HEK293T (cell line): Measurements from ENCODE around the gene LHX5.

Experiments
- CTCF ChIA-PET: fragments of 350-600 bp; formaldehyde crosslinking; extraction: SDS; loops from one replicate; lab custom pipeline; 2021; ENCODE audit warnings: antibody characterized with exemption, inconsistent platforms; lab: Yijun Ruan, JAX
- POLR2A ChIA-PET: fragments of 350-600 bp; formaldehyde crosslinking; extraction: SDS; loops from one replicate; lab custom pipeline; 2020; ENCODE audit warnings: antibody characterized with exemption, inconsistent platforms; lab: Yijun Ruan, JAX
- DNase-seq: peaks from one replicate; pipeline ENCODE4 v3.0.0; 2012; ENCODE audit warnings: mixed read lengths; ENCODE audit errors: extremely low spot score
- ARNT ChIP-seq: fragments of 450-650 bp; IDR thresholded peaks from 2 replicates; pipeline ENCODE4 v1.6.1; 2017; ENCODE audit warnings: mild to moderate bottlenecking
- BHLHE40 ChIP-seq: fragments of 450-650 bp; IDR thresholded peaks from 2 replicates; pipeline ENCODE4 v1.6.1; 2016; ENCODE audit warnings: mild to moderate bottlenecking, moderate library complexity, borderline replicate concordance
- CTBP1 ChIP-seq: fragments of 450-650 bp; IDR thresholded peaks from 2 replicates; pipeline ENCODE4 v1.6.1; 2016; ENCODE audit warnings: borderline replicate concordance
- ELF4 ChIP-seq: fragments of 450-650 bp; IDR thresholded peaks from 2 replicates; pipeline ENCODE4 v1.6.1; 2017; ENCODE audit warnings: antibody characterized with exemption
- FOXA1 ChIP-seq: fragments of 450-650 bp; IDR thresholded peaks from 2 replicates; pipeline ENCODE4 v1.6.1; 2016; ENCODE audit warnings: mild to moderate bottlenecking
- FOXK2 ChIP-seq: fragments of 450-650 bp; IDR thresholded peaks from 2 replicates; pipeline ENCODE4 v1.6.1; 2016; ENCODE audit warnings: mild to moderate bottlenecking
- FOXM1 ChIP-seq: fragments of 450-650 bp; IDR thresholded peaks from 2 replicates; pipeline ENCODE4 v1.6.1; 2017; ENCODE audit warnings: mild to moderate bottlenecking, borderline replicate concordance
- HDGF ChIP-seq: fragments of 450-650 bp; IDR thresholded peaks from 2 replicates; pipeline ENCODE4 v1.6.1; 2017; ENCODE audit warnings: antibody characterized with exemption, borderline replicate concordance
- L3MBTL2 ChIP-seq: fragments of 450-650 bp; conservative IDR thresholded peaks from 2 replicates; pipeline ENCODE4 v1.6.1; 2016; ENCODE audit warnings: mild to moderate bottlenecking
- LEF1 ChIP-seq: fragments of 450-650 bp; IDR thresholded peaks from 2 replicates; pipeline ENCODE4 v1.6.1; 2017; ENCODE audit warnings: mild to moderate bottlenecking, borderline replicate concordance
- NFRKB ChIP-seq: fragments of 450-650 bp; IDR thresholded peaks from 2 replicates; pipeline ENCODE4 v1.6.1; 2016; ENCODE audit warnings: mild to moderate bottlenecking, moderate library complexity
- SP1 ChIP-seq: fragments of 450-650 bp; IDR thresholded peaks from 2 replicates; pipeline ENCODE4 v1.6.1; 2017
- SUZ12 ChIP-seq: fragments of 450-650 bp; IDR thresholded peaks from 2 replicates; pipeline ENCODE4 v1.6.1; 2016; ENCODE audit warnings: mild to moderate bottlenecking
- TARDBP ChIP-seq: fragments of 450-650 bp; IDR thresholded peaks from 2 replicates; pipeline ENCODE4 v1.6.1; 2016
- ZNF384 ChIP-seq: fragments of 450-650 bp; IDR thresholded peaks from 2 replicates; pipeline ENCODE4 v1.6.1; 2016
- TF ChIP-seq, protein P1 (sequence below): fragments of 450-650 bp; IDR thresholded peaks from 2 replicates; pipeline ENCODE4 v1.6.1; 2016

Gene LHX5

DNA sequence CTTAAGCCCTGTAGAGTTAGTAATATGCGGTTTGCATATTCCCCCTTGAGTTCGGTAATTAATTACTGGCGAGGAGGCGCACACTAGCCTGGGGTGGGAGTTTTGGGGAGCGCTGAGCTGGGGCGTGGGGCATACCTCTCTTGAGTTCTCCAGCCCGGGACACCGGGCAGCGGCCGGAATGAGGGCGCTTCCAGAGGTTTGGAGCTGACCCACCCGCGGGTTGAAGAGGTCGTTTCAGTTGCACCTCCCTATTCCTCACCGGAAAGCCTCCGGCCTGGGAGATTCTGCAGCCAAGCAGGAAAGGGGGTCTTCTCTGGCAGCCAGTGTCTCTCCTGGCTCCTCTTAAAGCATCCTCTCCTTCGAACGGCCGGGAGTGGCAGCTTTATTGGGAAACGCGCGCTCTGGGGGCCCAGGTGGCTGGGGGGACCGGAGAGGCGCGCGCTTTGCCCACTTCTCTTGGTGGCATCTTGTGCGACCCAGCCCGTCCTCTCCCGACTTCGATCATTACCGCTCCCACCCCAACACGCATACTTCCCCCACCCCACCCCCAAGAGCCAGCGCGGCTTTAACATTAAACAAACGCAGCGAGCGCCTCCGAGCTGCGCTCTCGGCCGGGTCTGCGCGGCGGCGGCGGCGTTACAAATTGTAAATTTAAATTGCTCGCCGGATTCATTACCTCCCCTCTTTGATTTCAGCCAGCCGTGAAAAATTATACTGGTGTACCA lies 3.9 kb upstream of the LHX5 start:
- CTCF ChIA-PET: no interaction called here
- TF ChIP-seq BHLHE40 (no peak), ELF4 (no peak), ARNT (no peak), SUZ12 (no peak), TARDBP (no peak), L3MBTL2 (no peak), ZNF384 (no peak), FOXK2 (no peak), FOXA1 (no peak), CTBP1 (no peak), LEF1 (no peak), HDGF (no peak), SP1 (no peak), FOXM1 (no peak), NFRKB (no peak)
- TF ChIP-seq, protein P1, sequence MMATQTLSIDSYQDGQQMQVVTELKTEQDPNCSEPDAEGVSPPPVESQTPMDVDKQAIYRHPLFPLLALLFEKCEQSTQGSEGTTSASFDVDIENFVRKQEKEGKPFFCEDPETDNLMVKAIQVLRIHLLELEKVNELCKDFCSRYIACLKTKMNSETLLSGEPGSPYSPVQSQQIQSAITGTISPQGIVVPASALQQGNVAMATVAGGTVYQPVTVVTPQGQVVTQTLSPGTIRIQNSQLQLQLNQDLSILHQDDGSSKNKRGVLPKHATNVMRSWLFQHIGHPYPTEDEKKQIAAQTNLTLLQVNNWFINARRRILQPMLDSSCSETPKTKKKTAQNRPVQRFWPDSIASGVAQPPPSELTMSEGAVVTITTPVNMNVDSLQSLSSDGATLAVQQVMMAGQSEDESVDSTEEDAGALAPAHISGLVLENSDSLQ: no peak
- no peak for DNase-seq
- POLR2A ChIA-PET: no interaction called here

DNA sequence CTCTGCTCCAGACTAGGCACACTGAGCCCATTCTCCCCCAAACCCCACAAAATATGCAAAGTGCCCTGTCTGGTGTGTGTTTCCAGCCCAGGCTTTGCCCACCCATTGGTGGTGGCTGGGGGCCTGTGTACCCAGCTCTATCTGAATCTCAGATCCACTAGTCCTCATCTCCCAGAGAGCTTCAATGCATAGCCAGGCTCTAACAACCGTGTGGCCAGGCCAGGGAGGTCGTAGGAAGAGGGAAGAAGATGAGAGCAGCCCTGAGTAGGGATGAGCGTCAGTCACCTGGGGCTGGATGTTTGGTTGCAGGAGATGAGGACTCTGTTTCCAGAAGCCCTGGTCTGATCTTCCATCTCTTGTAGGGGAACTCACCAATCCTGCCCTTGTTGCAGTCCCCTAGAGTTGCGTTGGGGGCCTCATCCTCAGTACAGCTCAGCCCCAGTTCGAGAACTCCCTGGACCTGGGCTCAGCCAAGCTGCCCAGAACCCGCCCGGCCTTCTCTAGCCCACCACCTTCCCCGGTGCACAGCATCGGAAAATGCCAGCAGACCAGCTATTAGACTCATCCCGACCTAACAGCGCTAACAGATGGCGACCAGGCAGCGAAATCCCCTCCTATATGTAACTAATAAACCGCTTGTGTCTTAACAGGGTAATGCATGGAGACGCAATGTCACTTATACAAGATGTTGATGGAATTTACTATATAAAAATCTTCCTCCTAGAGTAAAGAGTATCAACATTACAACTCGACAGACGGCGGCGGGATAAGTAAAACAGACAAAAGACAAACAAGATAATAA lies 3.2 kb upstream of the LHX5 start:
- no peak for TF ChIP-seq SUZ12
- DNase-seq: no peak
- POLR2A ChIA-PET: no interaction called here
- CTCF ChIA-PET: interaction anchor here (0.6 to 0.7 kb wide), 2 partner anchors 13 to 14 kb away, joined by 4 to 5 read pairs; no protein-coding TSS in a partner anchor

DNA sequence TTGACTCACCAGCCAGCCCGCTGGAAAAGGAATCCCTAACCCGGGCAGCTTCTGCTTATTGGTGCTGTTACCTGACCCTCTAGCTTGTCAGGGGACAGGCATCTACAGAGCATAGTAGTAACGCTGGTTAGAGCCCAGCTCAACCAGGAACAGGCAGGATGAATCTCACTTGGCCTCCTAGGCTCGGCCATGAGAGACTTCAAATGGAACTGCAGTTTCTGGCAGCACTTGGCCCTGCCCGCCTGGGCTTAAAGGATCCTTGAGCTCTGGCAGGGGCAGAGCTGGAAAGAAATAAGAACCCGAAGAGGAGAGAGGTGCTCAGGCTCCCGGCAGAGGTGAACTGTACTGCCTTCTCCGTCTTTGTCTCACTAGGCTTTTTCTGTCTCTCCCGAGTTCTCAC lies 2.3 kb upstream of the LHX5 start:
- DNase-seq: no peak
- CTCF ChIA-PET: interaction anchor here (0.6 to 0.7 kb wide), 2 partner anchors 12 to 15 kb away, joined by 4 to 5 read pairs; no protein-coding TSS in a partner anchor
- TF ChIP-seq, protein P1: no peak
- no peak for TF ChIP-seq SUZ12
- TF ChIP-seq NFRKB: no peak
- no peak for TF ChIP-seq SP1
- TF ChIP-seq HDGF: no peak
- no peak for TF ChIP-seq ZNF384
- TF ChIP-seq ARNT: no peak
- no peak for TF ChIP-seq CTBP1
- no peak for TF ChIP-seq FOXA1
- no peak for TF ChIP-seq LEF1
- no peak for TF ChIP-seq FOXM1
- no peak for TF ChIP-seq FOXK2
- TF ChIP-seq BHLHE40: no peak
- TF ChIP-seq L3MBTL2: no peak
- POLR2A ChIA-PET: no interaction called here

DNA sequence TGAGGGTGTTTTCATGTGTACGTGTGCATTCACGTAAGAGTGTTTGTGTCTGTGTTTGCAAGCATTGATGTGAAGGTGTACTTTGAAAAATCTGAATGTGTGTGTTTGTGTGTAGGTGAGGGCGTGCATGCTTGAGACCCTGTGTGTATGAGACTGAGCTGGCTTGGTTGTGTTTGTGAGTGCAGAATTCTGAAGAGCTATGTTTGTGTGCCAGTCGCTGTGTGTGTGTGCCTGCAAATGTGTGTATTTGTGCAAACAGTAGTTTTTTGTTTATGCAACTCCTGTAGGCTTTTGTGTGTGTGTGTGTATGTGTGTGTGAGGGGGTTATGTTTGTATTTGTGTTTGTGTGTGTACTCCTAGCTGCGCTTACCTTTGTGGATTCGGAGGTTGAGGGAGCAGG lies 1.7 kb upstream of the LHX5 start:
- ChIA-PET POLR2A (no interaction called here), CTCF (no interaction called here)
- TF ChIP-seq ARNT (no peak), BHLHE40 (no peak), FOXK2 (no peak), NFRKB (no peak), HDGF (no peak), SP1 (no peak), SUZ12 (no peak), CTBP1 (no peak), ZNF384 (no peak), LEF1 (no peak), ELF4 (no peak), FOXA1 (no peak), FOXM1 (no peak)
- TF ChIP-seq, protein P1: no peak
- DNase-seq: no peak

DNA sequence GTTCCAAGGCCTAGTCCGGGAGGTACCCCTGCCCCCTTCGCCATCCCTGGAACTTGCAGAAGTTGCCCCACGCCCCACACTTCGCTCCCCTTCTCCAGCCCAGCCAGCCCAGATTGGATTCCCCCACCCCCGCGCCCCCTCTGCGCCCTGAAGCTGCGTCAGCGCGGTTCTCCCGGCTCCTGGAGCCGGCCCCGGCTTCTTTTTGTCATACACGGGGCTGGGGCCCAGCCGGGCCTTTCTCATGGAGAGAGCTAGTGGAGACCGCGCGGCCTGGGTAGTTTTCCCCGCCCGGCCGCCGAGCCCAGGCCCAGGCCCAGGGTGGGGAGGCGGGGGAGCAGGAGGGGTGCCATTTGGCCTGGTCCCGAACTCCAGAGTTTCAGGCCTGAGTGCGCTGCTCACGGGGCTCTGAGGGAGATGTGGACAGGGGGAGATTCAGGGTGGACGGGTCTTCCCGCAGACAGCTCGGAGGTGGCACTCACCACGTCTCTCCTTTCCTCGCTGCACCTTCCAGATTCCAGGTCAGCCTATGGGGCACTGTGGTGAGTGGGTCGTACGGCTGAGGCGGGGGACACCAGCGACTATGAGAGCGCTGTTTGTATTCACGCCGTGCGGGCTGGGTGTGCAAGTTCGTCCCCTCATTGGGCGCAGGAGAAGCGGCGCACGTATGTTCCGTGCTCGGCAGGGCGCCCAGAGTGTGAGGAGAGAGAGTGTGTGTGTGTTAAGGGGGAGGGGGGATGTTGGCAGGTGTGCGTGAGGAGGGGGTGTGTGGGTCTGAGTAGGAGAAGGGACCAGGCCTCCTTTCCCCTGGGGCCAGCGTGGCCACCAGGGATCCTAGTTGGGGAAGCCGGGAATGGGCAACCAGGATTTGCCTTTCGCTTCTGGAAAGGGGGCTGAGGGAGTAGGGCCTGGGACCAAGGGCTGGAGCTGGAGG lies 785 bp upstream of the LHX5 start:
- POLR2A ChIA-PET: no interaction called here
- CTCF ChIA-PET: no interaction called here
- no peak for TF ChIP-seq ELF4
- TF ChIP-seq FOXK2: no peak
- TF ChIP-seq CTBP1: no peak
- TF ChIP-seq TARDBP: no peak
- TF ChIP-seq L3MBTL2: no peak
- TF ChIP-seq LEF1: no peak
- no peak for DNase-seq
